Activated CD4-positive, alpha-beta T cell treated with anti-CD3 and anti-CD28 coated beads for 36 hours (primary cell): ENCODE results near the gene SLC52A1. TPM values are rescaled to one million over a fixed set of nuclear protein-coding genes. Genes with fewer than 3 reads are reported as not detected.
"Not testable (repeated sequence)": the region's sequence is repeated elsewhere in the genome, so short reads cannot be mapped to it uniquely, and the experiment has no call there.

Experiments used
- ATAC-seq: fragments of 200-7000 bp; cut with Tn5 transposase; one replicate; pipeline ENCODE4 v1.10.0; 2021; ENCODE audit warnings: mild to moderate bottlenecking, moderate library complexity
- CTCF ChIA-PET: fragments of 350-600 bp; sonication (Branson Sonifier 250); formaldehyde crosslinking; loops from one replicate; lab custom pipeline; 2021; ENCODE audit warnings: antibody characterized with exemption; lab: Charles Lee
- POLR2A ChIA-PET: fragments of 350-600 bp; sonication (Branson Sonifier 250); formaldehyde crosslinking; loops from one replicate; lab custom pipeline; 2021; ENCODE audit warnings: antibody characterized with exemption, inconsistent platforms; lab: Charles Lee
- DNase-seq: peaks from one replicate; pipeline ENCODE4 v3.0.0-alpha.2; 2020
- H3K27ac Mint-ChIP-seq: one replicate; pipeline ENCODE4 v1.8.0; 2021; ENCODE audit warnings: mixed read lengths
- H3K27me3 Mint-ChIP-seq: one replicate; pipeline ENCODE4 v1.8.0; 2021; ENCODE audit warnings: mixed read lengths
- H3K36me3 Mint-ChIP-seq: one replicate; pipeline ENCODE4 v1.8.0; 2021; ENCODE audit warnings: low read depth, mixed read lengths
- H3K4me1 Mint-ChIP-seq: one replicate; pipeline ENCODE4 v1.8.0; 2021; ENCODE audit warnings: mixed read lengths
- H3K4me3 Mint-ChIP-seq: one replicate; pipeline ENCODE4 v1.8.0; 2021; ENCODE audit warnings: mild to moderate bottlenecking, moderate library complexity, mixed read lengths
- H3K9me3 Mint-ChIP-seq: one replicate; pipeline ENCODE4 v1.8.0; 2021; ENCODE audit warnings: low read depth, mixed read lengths
- intact Hi-C, 2 experiments: fragments of 100-400 bp; cut with DNase I in 1 of 2; cut with micrococcal nuclease in 1 of 2; formaldehyde crosslinking; loops; one replicate each; pipeline versions ENCODE4 v1.14.2 to v1.15.1; 2022 to 2024; cut with DNase I, micrococcal nuclease
- total RNA-seq, 2 experiments: library from RNA; stranded (reverse); gene quantifications; one replicate each; pipeline ENCODE4 v1.2.3, GENCODE V29; 2021

SLC52A1 gene
- total RNA-seq, 2 experiments from 2014 or later, result 0.16 to 0.26 TPM

DNA sequence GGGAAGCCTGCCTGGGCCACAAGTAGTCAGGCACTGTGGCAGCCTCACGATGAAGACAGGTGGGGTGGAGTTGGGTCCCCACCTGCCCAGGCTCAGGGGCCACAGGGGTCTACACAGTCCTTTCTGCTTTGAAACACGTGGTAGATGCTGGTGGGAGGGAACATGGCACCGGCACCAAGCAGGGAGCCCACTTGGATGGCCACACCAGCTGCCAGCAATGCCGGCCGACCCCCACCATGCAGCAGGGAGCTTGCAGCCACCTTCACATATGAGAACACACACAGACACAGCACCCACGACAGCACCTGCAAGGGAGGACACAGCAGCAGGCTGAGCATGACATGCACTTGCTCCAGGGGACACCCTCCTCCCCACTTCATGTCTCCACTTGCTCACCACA lies 2.4 kb downstream of the SLC52A1 start:
- peaks cover 3% of the 10 kb centered on the region for H3K27me3 Mint-ChIP-seq
- POLR2A ChIA-PET, result no interaction called here
- no peak overlapping the region for H3K4me3 Mint-ChIP-seq
- peaks cover 19% of the 10 kb centered on the region for H3K4me1 Mint-ChIP-seq
- intact Hi-C loops, result loop anchor here in 1 of 2 experiments (5.0 kb wide), 1 partner anchor 66 kb away; the partner anchor contains the start of gene SPAG7
- peaks cover 2% of the 10 kb centered on the region for H3K36me3 Mint-ChIP-seq
- CTCF ChIA-PET, result interaction anchor here (1.3 to 9.8 kb wide), 3 partner anchors 29 to 124 kb away, joined by 3 to 82 read pairs (median 5); no protein-coding TSS in a partner anchor
- no peak overlapping the region for H3K27ac Mint-ChIP-seq
- DNase-seq (no peak), ATAC-seq (no peak)
- H3K9me3 Mint-ChIP-seq, result no peaks in the 10 kb centered on the region

DNA sequence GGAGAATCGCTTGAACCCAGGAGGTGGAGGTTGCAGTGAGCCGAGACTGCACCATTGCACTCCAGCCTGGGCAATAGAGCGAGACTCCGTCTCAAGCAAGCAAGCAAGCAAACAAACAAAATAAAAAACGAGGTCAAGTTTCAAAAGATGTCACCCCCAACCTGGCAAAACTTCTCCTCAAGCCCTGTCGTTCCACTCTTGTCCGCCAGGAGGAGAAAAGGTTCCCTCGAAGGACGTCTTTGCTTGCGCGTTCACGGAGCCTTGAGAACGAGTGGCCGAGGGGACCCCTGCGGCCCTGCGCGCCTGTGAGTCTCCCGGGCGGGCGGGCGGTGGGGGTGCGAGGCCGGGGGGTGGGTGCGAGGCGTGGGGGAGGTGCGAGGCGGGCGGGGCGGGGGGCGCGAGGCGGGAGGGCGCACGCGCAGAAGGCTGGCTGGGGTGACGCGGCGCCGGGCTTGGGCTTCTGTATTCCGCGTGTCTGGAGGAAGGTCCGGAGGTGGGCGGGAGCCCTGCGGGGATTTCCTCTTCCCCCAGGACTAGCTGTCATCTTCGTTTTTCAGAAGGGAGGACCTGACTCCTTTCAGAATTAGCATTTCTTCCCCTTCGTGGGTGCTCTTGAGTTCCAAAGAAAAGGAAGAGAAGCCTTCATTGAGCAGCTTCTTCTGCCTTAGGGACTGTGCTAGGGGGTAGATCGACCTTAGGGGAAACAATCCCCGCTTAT lies 3.7 kb downstream of the SLC52A1 start:
- CTCF ChIA-PET, result interaction anchor here (0.6 to 9.8 kb wide), 14 partner anchors 12 to 455 kb away, joined by 3 to 82 read pairs (median 3); partner anchors contain the start of genes C17orf107, CAMTA2, DERL2 and MIS12
- Mint-ChIP-seq H3K36me3 (peaks cover 2% of the 10 kb centered on the region), H3K4me3 (peak overlapping the region; percentile 68), H3K4me1 (peaks cover 19% of the 10 kb centered on the region), H3K9me3 (no peaks in the 10 kb centered on the region), H3K27ac (peak overlapping the region; percentile 85), H3K27me3 (peaks cover 3% of the 10 kb centered on the region)
- intact Hi-C loops, result loop anchor here (1.0 to 5.0 kb wide), 6 partner anchors 31 to 80 kb away; partner anchors contain the start of genes INCA1 (in 1 of the 2), KIF1C (in 1 of the 2), SPAG7 (in 1 of the 2) and ZFP3 (in 1 of the 2)
- POLR2A ChIA-PET, result interaction anchor here (0.6 kb wide), 1 partner anchor 306 kb away, joined by 3 read pairs; no protein-coding TSS in a partner anchor
- peak; percentile 91 for DNase-seq
- ATAC-seq, result peak; percentile 82

DNA sequence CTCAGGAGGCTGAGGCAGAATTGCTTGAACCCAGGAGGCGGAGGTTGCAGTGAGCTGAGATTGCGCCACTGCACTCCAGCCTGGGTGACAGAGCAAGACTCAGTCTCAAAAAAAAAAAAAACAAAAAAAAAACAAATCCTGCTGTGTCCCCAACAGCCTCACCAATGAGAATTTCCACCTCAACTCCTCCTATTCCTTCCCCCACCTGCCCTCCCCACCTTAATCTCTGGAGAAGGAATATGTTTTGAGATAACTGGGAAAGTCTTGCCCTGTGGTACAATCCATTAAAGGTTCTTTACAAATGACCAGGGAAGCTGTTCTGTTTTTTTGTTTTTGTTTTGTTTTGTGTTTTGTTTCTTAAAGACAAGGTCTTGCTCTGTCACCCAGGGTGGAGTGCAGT lies 5.1 kb downstream of the SLC52A1 start:
- intact Hi-C loops, result loop anchor here in 1 of 2 experiments (5.0 kb wide), 1 partner anchor 63 kb away; the partner anchor contains the start of gene SPAG7
- ATAC-seq, DNase-seq, POLR2A ChIA-PET, H3K36me3 Mint-ChIP-seq, H3K9me3 Mint-ChIP-seq, H3K27me3 Mint-ChIP-seq: not testable (repeated sequence)
- H3K27ac Mint-ChIP-seq, result peak overlapping the region; percentile 82
- CTCF ChIA-PET, result interaction anchor here (0.7 to 9.8 kb wide), 10 partner anchors 11 to 121 kb away, joined by 3 to 82 read pairs (median 4); partner anchors contain the start of gene SPAG7
- H3K4me3 Mint-ChIP-seq, result peak overlapping the region; percentile 68
- peaks cover 19% of the 10 kb centered on the region for H3K4me1 Mint-ChIP-seq

DNA sequence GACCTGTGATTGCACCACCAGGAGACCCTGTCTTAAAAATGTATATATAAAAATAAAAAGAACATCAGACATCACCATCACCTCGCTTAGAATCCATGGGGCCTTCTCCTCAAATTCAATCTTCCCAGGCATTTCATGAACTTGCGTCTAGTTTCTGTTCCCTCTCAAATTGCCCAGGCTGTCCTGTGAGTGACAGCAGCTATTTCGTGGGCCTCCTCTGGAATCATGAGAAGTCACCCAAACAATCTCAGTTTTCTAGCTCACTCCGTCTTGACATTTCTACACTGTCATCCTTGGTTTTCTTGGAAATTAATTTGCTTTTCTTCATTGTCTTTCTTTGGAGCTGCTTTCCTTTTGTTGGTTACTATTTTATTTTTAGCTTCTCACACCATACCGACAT lies 7.3 kb downstream of the SLC52A1 start:
- H3K36me3 Mint-ChIP-seq, result peaks cover 7% of the 10 kb centered on the region
- H3K27ac Mint-ChIP-seq, result no peak overlapping the region
- H3K4me3 Mint-ChIP-seq, result no peak overlapping the region
- POLR2A ChIA-PET, result interaction anchor here (0.6 kb wide), 1 partner anchor 10 kb away, joined by 3 read pairs; no protein-coding TSS in a partner anchor
- H3K9me3 Mint-ChIP-seq, result no peaks in the 10 kb centered on the region
- DNase-seq (no peak), ATAC-seq (no peak)
- intact Hi-C loops, result no loop called here
- CTCF ChIA-PET, result interaction anchor here (0.6 to 9.8 kb wide), 4 partner anchors 8 to 301 kb away, joined by 3 to 82 read pairs (median 4); no protein-coding TSS in a partner anchor
- H3K27me3 Mint-ChIP-seq, result no peaks in the 10 kb centered on the region
- H3K4me1 Mint-ChIP-seq, result peaks cover 19% of the 10 kb centered on the region

DNA sequence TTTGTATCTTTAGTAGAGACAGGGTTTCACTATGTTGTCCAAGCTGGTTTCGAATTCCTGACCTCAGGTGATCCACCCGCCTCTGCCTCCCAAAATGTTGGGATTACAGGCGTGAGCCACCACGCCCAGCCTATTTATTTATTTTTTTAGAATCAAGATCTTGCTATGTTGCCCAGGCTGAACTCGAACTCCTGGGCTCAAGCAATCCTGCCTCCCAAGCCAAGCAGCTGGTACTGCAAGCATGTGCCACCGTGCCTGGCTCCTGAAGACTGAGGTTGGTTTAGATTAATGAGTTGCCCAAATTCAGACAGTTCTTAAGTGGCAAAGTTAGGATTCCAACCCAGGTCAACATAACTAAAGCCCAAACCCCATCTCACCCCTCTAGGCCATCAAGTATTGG lies 7.9 kb downstream of the SLC52A1 start:
- no peak for DNase-seq
- Mint-ChIP-seq H3K9me3 (no peaks in the 10 kb centered on the region), H3K36me3 (peaks cover 9% of the 10 kb centered on the region), H3K4me1 (peaks cover 17% of the 10 kb centered on the region), H3K4me3 (no peak overlapping the region), H3K27ac (no peak overlapping the region), H3K27me3 (no peaks in the 10 kb centered on the region)
- ATAC-seq, result no peak
- ChIA-PET CTCF (interaction anchor here (0.6 to 9.8 kb wide), 4 partner anchors 8 to 35 kb away, joined by 4 to 82 read pairs (median 6); no protein-coding TSS in a partner anchor), POLR2A (no interaction called here)
- intact Hi-C loops, result no loop called here

DNA sequence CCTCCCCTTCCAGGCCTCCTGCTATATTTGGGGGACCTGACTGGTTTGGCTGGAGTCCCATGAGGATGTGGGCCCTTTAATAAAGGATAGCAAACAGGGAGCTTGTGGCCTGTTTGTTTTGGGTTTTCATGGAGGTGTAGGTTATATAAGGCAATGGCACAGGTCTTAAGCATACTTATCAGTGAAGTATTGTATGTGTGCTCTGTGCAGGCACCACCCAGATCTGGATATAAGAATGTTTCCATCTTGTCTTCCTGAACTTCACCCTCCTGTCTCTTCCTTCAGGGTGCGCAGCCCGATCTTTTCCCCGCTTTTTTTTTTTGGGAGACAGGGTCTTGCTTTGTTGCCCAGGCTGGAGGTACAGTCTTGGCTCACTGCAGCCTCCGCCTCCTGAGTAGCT lies 10.6 kb downstream of the SLC52A1 start:
- Mint-ChIP-seq H3K4me3 (no peak overlapping the region), H3K27ac (no peak overlapping the region), H3K4me1 (no peaks in the 10 kb centered on the region), H3K36me3 (peaks cover 14% of the 10 kb centered on the region), H3K9me3 (no peaks in the 10 kb centered on the region), H3K27me3 (no peaks in the 10 kb centered on the region)
- ChIA-PET CTCF (interaction anchor here (0.7 kb wide), 1 partner anchor 22 kb away, joined by 3 read pairs; no protein-coding TSS in a partner anchor), POLR2A (no interaction called here)
- no peak for DNase-seq
- intact Hi-C loops, result no loop called here
- no peak for ATAC-seq

DNA sequence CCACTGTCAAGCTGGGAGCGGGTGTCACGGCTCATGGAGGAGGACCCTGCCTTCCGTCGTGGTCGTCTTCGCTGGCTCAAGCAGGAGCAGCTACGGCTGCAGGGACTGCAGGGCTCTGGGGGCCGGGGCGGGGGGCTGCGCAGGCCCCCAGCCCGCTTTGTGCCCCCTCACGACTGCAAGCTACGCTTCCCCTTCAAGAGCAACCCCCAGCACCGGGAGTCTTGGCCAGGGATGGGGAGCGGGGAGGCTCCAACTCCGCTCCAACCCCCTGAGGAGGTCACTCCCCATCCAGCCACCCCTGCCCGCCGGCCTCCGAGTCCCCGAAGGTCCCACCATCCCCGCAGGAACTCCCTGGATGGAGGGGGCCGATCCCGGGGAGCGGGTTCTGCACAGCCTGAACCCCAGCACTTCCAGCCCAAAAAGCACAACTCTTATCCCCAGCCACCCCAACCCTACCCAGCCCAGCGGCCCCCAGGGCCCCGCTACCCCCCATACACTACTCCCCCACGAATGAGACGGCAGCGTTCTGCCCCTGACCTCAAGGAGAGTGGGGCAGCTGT lies 11.6 kb downstream of the SLC52A1 start:
- H3K4me3 Mint-ChIP-seq, result no peak overlapping the region
- ChIA-PET CTCF (no interaction called here), POLR2A (no interaction called here)
- no peaks in the 10 kb centered on the region for H3K9me3 Mint-ChIP-seq
- H3K4me1 Mint-ChIP-seq, result peaks cover 7% of the 10 kb centered on the region
- H3K27ac Mint-ChIP-seq, result no peak overlapping the region
- peaks cover 14% of the 10 kb centered on the region for H3K36me3 Mint-ChIP-seq
- DNase-seq, result no peak
- ATAC-seq, result no peak
- intact Hi-C loops, result no loop called here
- no peaks in the 10 kb centered on the region for H3K27me3 Mint-ChIP-seq

DNA sequence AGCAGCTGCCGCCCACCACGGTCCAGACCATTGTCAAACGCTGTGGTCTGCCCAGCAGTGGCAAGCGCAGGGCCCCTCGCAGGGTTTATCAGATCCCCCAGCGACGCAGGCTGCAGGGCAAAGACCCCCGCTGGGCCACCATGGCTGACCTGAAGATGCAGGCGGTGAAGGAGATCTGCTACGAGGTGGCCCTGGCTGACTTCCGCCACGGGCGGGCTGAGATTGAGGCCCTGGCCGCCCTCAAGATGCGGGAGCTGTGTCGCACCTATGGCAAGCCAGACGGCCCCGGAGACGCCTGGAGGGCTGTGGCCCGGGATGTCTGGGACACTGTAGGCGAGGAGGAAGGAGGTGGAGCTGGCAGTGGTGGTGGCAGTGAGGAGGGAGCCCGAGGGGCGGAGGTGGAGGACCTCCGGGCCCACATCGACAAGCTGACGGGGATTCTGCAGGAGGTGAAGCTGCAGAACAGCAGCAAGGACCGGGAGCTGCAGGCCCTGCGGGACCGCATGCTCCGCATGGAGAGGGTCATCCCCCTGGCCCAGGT lies 13.0 kb downstream of the SLC52A1 start:
- Mint-ChIP-seq H3K9me3 (no peaks in the 10 kb centered on the region), H3K36me3 (peaks cover 14% of the 10 kb centered on the region), H3K4me3 (no peak overlapping the region), H3K27me3 (no peaks in the 10 kb centered on the region), H3K27ac (no peak overlapping the region), H3K4me1 (peaks cover 8% of the 10 kb centered on the region)
- ChIA-PET CTCF (interaction anchor here (0.6 kb wide), 1 partner anchor 25 kb away, joined by 3 read pairs; the partner anchor contains the start of gene INCA1), POLR2A (no interaction called here)
- intact Hi-C loops, result no loop called here
- ATAC-seq, result no peak
- no peak for DNase-seq

DNA sequence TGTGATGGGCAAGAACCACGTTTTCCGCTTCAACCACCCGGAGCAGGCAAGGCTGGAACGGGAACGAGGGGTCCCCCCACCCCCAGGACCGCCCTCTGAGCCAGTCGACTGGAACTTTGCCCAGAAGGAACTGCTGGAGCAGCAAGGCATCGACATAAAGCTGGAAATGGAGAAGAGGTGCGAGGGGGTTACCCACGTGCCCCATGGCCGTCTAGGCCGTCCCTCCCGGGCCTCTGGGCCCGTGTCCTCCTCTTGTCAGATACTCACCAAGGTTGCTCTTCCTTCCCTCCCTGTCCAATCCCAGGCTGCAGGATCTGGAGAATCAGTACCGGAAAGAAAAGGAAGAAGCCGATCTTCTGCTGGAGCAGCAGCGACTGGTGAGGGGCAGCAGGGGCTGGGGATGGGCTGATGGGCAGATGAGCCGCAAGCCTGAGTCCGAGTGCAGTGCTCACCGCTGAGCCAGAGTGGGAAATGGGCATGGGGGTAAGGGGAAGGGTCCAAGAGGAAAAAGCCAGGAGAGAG lies 14.7 kb downstream of the SLC52A1 start:
- no peak overlapping the region for H3K4me3 Mint-ChIP-seq

DNA sequence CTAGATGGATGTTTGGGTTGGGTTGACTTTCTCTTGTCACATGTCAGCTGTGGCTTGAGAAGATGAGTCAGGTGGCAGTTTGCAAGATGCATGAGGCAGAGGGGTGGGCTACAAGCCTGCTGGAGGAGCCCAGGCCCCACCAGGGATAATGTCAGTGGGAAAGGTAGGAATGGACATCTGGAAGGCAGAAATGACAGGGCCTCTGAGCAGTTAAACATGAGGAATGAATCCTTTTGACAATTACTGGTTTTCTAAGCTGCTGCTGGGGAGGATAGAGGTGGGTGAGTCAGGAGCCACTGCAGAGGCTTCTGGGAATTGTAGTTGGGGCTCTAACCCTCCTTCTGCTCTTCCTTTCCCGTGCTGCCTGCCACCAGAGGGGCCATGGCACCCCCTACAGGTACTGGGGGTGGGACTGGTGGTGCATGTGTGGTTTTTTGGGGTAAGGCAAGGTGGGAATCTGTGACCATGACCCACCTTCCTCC lies 15.7 kb downstream of the SLC52A1 start:
- Mint-ChIP-seq H3K27ac (peak overlapping the region; percentile 56), H3K27me3 (no peaks in the 10 kb centered on the region), H3K36me3 (peaks cover 24% of the 10 kb centered on the region), H3K4me1 (peaks cover 11% of the 10 kb centered on the region), H3K9me3 (no peaks in the 10 kb centered on the region), H3K4me3 (no peak overlapping the region)
- ChIA-PET CTCF (interaction anchor here (0.9 to 1.2 kb wide), 7 partner anchors 8 to 110 kb away, joined by 3 to 10 read pairs (median 3); no protein-coding TSS in a partner anchor), POLR2A (no interaction called here)
- ATAC-seq, result peak; percentile 93
- peak; percentile 67 for DNase-seq
- intact Hi-C loops, result loop anchor here (1.0 kb wide), 4 partner anchors 22 to 50 kb away; partner anchors contain the start of genes CAMTA2 (in 1 of the 2), INCA1 (in 1 of the 2) and KIF1C (in 1 of the 2)

More for the DNA sequence above, 14.7 kb downstream of the SLC52A1 start:
- intact Hi-C loops, result no loop called here
- Mint-ChIP-seq H3K9me3 (no peaks in the 10 kb centered on the region), H3K4me1 (peaks cover 11% of the 10 kb centered on the region), H3K36me3 (peaks cover 20% of the 10 kb centered on the region), H3K27ac (no peak overlapping the region), H3K27me3 (no peaks in the 10 kb centered on the region)
- POLR2A ChIA-PET, result no interaction called here
- CTCF ChIA-PET, result no interaction called here
- no peak for ATAC-seq
- no peak for DNase-seq
